ENCODE measurements around the gene ZNF431. TPM values are rescaled to one million over a fixed set of nuclear protein-coding genes. Genes with fewer than 3 reads are reported as not detected.

ZNF431 gene
- total and polyA plus RNA-seq, 2 donors (not counting 3 experiments of a cell fraction or from before 2014, with no cell fraction given), result 3.5 to 12.0 TPM

GRCh38 chr19:21149877-21150276 is 8.0 kb downstream of the ZNF431 start:
- Histone ChIP-seq H3K4me3 (replicated peaks in 1 of 3; ENCODE audit: insufficient read depth in 1 of 3, low read depth in 1 of 3, low read length in 3 of 3) (no peak overlapping the region), H3K4me2 (ENCODE audit: insufficient read depth, low read length) (no peak overlapping the region), H3K9me3 (replicated peaks; ENCODE audit: control insufficient read depth, insufficient read depth, low read length) (no peaks in the 10 kb centered on the region), H3K79me2 (ENCODE audit: control insufficient read depth, insufficient read depth, low read length) (no peaks in the 10 kb centered on the region), H3K36me3 (ENCODE audit: control insufficient read depth in 2 of 2, extremely low read depth in 1 of 2, insufficient read depth in 2 of 2, low read length in 2 of 2) (peaks cover 0 to 20% of the 10 kb centered on the region in 2 experiments), H3K9me1 (replicated peaks; ENCODE audit: control insufficient read depth, extremely low read depth, insufficient read depth, low read length) (no peaks in the 10 kb centered on the region), H3K27ac (ENCODE audit: insufficient read depth, low read depth, low read length) (no peak overlapping the region), H3K27me3 (ENCODE audit: control insufficient read depth in 2 of 2, insufficient read depth in 2 of 2, low read length in 2 of 2) (no peaks in the 10 kb centered on the region), H4K20me1 (replicated peaks; ENCODE audit: control insufficient read depth, extremely low read depth, insufficient read depth, low read length) (no peaks in the 10 kb centered on the region), H2AFZ (ENCODE audit: low read depth, low read length) (no peak overlapping the region), H3K4me1 (ENCODE audit: control insufficient read depth, extremely low read depth, insufficient read depth, low read length) (no peaks in the 10 kb centered on the region), H3K9ac (replicated peaks; ENCODE audit: extremely low read depth, insufficient read depth, low read length) (no peak overlapping the region)
- FAIRE-seq, result no peak
- intact Hi-C loops (cut with micrococcal nuclease) (loop anchor here (10.0 kb wide), 1 partner anchor 175 kb away; the partner anchor contains the start of gene ZNF708), dilution Hi-C loops (cut with MboI; ENCODE audit: extremely low pct_ligation_motif_present, low sequenced_read_pairs) (no loop called here)
- no peak for DNase-seq (ENCODE audit: low read depth, low spot score)
- CTCF ChIA-PET, result interaction anchor here (1.1 kb wide), 1 partner anchor 8 kb away, joined by 3 read pairs; the partner anchor contains the start of gene ZNF431
- POLR2A ChIA-PET, result no interaction called here
- TF ChIP-seq POLR2A (IDR thresholded peaks at IDR 0.05; ENCODE audit: low read depth, low read length), result no peak
- TF ChIP-seq EZH2 (IDR thresholded peaks at IDR 0.05; ENCODE audit: borderline replicate concordance, low read depth, low read length, severe bottlenecking), result no peak
- TF ChIP-seq JUN (IDR thresholded peaks at IDR 0.05; ENCODE audit: borderline replicate concordance, insufficient read depth, insufficient read length, low read depth), result no peak
- no peak for TF ChIP-seq GATA2 (IDR thresholded peaks at IDR 0.05; ENCODE audit: insufficient read depth, insufficient read length, low read depth, low read length)
- TF ChIP-seq MAX (IDR thresholded peaks at IDR 0.05; ENCODE audit: insufficient read depth, insufficient read length), result no peak
- no peak for TF ChIP-seq CTCF (IDR thresholded peaks at IDR 0.05; ENCODE audit: extremely low read depth in 1 of 2, insufficient read depth in 1 of 2, low read depth in 1 of 2, low read length in 2 of 2)
- no peak for TF ChIP-seq POLR2AphosphoS5 (IDR thresholded peaks at IDR 0.05; ENCODE audit: insufficient read depth, low read depth, low read length)
- TF ChIP-seq FOS (IDR thresholded peaks at IDR 0.05; ENCODE audit: borderline replicate concordance, insufficient read depth, low read length), result no peak
- no peak for TF ChIP-seq MYC (IDR thresholded peaks at IDR 0.05; ENCODE audit: low read depth, low read length)
- BruUV-seq (replicated peaks), result no TSS peak

All from endothelial cell of umbilical vein (primary cell).